ENCODE measurements around the gene EIF3I. TPM values are rescaled to one million over a fixed set of nuclear protein-coding genes. Genes with fewer than 3 reads are reported as not detected.

The EIF3I gene
- total and polyA plus RNA-seq, 2 of the 13 experiments (the other 11 are each of a cell fraction or from before 2014, with no cell fraction given) = 210 to 223 TPM

GRCh38 chr1:32250893-32251716 lies 28.9 kb downstream of the EIF3I start, which contains the start of gene LCK (continued):
- TF ChIP-seq GZF1 (CRISPR knock-in tag; IDR thresholded peaks at IDR 0.05) = no peak
- TF ChIP-seq TCF7L2 (IDR thresholded peaks at IDR 0.05; ENCODE audit: low read depth, low read length) = no peak
- TF ChIP-seq ZBTB40 (IDR thresholded peaks at IDR 0.05) = no peak
- TF ChIP-seq ZBTB40 (CRISPR knock-in tag; IDR thresholded peaks at IDR 0.05) = peak; percentile 49; the same call in 1 of the 2 replicates
- peak; percentile 63; the same call in 1 of the 2 replicates for TF ChIP-seq EEA1 (CRISPR knock-in tag; IDR thresholded peaks at IDR 0.05; ENCODE audit: borderline replicate concordance)
- TF ChIP-seq CBX1 (IDR thresholded peaks at IDR 0.05; ENCODE audit: low read depth) = peak; percentile 52
- TF ChIP-seq SOX5 (CRISPR knock-in tag; IDR thresholded peaks at IDR 0.05; ENCODE audit: borderline replicate concordance) = no peak
- TF ChIP-seq TAF1 (CRISPR knock-in tag; IDR thresholded peaks at IDR 0.05) = 0 out of 2 replicates have a peak, but pooled peaks have one; percentile 38
- no peak for TF ChIP-seq ZNF781 (CRISPR knock-in tag; IDR thresholded peaks at IDR 0.05; ENCODE audit: borderline replicate concordance, not compliant biosample characterization)
- TF ChIP-seq ZNF451 (CRISPR knock-in tag; IDR thresholded peaks at IDR 0.05) = 0 out of 2 replicates have a peak, but pooled peaks have one; percentile 5
- no peak for TF ChIP-seq ZBTB8A (CRISPR knock-in tag; IDR thresholded peaks at IDR 0.05; ENCODE audit: borderline replicate concordance, low read depth)
- peak in 1 of 2 experiments; percentile 79; a peak in 3 of 4 replicates for TF ChIP-seq POLR2A (IDR thresholded peaks at IDR 0.05; ENCODE audit: insufficient read depth in 1 of 2, low read depth in 2 of 2, low read length in 2 of 2)
- no peak for TF ChIP-seq BCL3 (CRISPR knock-in tag; IDR thresholded peaks at IDR 0.05)
- 0 out of 2 replicates have a peak, but pooled peaks have one; percentile 16 for TF ChIP-seq NR2F2 (IDR thresholded peaks at IDR 0.05; ENCODE audit: borderline replicate concordance, low read depth)
- no peak for TF ChIP-seq FOXJ3 (CRISPR knock-in tag; IDR thresholded peaks at IDR 0.05; ENCODE audit: borderline replicate concordance)
- TF ChIP-seq ETV5 (CRISPR knock-in tag; IDR thresholded peaks at IDR 0.05; ENCODE audit: borderline replicate concordance) = 0 out of 2 replicates have a peak, but pooled peaks have one; percentile 6
- no peak for TF ChIP-seq XBP1 (CRISPR knock-in tag; IDR thresholded peaks at IDR 0.05)
- TF ChIP-seq ARID2 (CRISPR knock-in tag; IDR thresholded peaks at IDR 0.05; ENCODE audit: borderline replicate concordance) = no peak
- TF ChIP-seq NR0B2 (CRISPR knock-in tag; IDR thresholded peaks at IDR 0.05) = no peak

Data from HepG2 (cell line).